Thoracic aorta (tissue), 2 donors: Measurements from ENCODE around the gene SLC28A1. TPM values are rescaled to one million over a fixed set of nuclear protein-coding genes. Genes with fewer than 3 reads are reported as not detected.

Experiments
- ATAC-seq: fragments of 150-250 bp; one replicate; pipeline ENCODE4 v1.8.0; 2017; ENCODE audit warnings: low read depth; ENCODE audit not compliant: insufficient number of reproducible peaks, low FRiP score
- DNase-seq: peaks from one replicate; pipeline ENCODE4 v3.0.0-alpha.2; 2020; ENCODE audit warnings: low spot score
- H3K27ac ChIP-seq, 2 donors: fragments of 200-600 bp; sonication (generic); 1 replicate in 1 of 2; 2 replicates in 1 of 2; pipeline ENCODE4 v1.5.1; 2016; ENCODE audit warnings: mild to moderate bottlenecking in 2 of 2, moderate library complexity in 2 of 2
- H3K27me3 ChIP-seq: fragments of 200-600 bp; sonication (generic); replicated peaks from 2 replicates; pipeline ENCODE4 v1.6.0; 2016; ENCODE audit warnings: mild to moderate bottlenecking; ENCODE audit not compliant: insufficient read depth
- H3K36me3 ChIP-seq: fragments of 200-600 bp; sonication (generic); one replicate; pipeline ENCODE4 v1.5.1; 2016
- H3K4me1 ChIP-seq, 2 donors: fragments of 200-600 bp; sonication (generic); 1 replicate in 1 of 2; 2 replicates in 1 of 2; pipeline versions ENCODE4 v1.5.1 to v1.6.0; 2016; ENCODE audit warnings: low read depth in 2 of 2, mild to moderate bottlenecking in 1 of 2; ENCODE audit not compliant: control insufficient read depth in 1 of 2
- H3K4me3 ChIP-seq: fragments of 200-600 bp; sonication (generic); 2 replicates; pipeline ENCODE4 v1.5.1; 2016; ENCODE audit warnings: mild to moderate bottlenecking
- H3K9me3 ChIP-seq: fragments of 200-600 bp; sonication (generic); 2 replicates; pipeline ENCODE4 v1.5.1; 2016
- CTCF ChIP-seq: fragments of 200-600 bp; sonication (generic); IDR thresholded peaks from one replicate; pipeline ENCODE4 v1.5.1; 2019; ENCODE audit warnings: antibody characterized with exemption
- total RNA-seq, 2 donors: library from RNA; depleted of rRNA; stranded (reverse); fragments of >200 nt; gene quantifications; one replicate each; pipeline versions ENCODE4 v1.1.0 to v1.2.3, GENCODE V29; 2016

The SLC28A1 gene
- total RNA-seq, 2 donors from 2014 or later: 0.41 to 1.6 TPM

DNA sequence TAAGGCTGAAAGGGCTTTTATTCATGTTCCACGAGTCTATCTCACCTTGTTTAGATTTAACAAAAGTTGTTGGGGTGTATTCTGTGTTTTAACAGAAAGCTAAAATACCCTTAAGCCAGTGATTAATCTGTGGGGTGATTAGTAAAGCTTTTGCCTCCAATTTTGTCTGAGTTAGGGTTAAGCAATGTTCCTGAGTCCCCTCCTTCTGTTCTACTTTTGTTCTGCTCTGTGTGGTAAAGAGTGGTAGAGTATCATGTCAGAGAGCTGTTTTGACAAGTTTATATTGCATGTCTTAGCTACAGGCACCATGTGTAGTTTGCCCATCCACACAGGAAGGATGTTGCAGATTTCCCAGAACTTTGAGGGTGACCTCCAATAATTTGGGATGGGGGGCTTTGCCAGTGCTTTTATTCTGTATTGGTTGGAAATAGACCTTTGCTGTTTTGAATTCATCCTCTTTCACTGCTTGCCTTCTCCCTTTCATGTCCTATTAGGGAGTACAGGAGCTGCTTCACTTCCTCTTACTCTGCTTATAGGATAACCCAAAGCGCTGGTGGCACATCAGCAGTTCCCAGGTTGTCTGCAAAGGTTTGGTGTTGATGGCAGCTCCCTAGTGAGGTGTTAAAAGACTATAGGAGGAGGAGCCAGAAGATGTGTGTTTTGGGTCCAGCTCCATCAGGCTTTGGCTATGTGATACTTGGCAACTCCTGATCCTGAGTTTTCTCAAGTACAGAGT, 104.6 kb downstream of the SLC28A1 start:
- ATAC-seq (no peak), DNase-seq (no peak)
- no peak for TF ChIP-seq CTCF
- H3K4me1 ChIP-seq: peaks cover 20 to 42% of the 10 kb centered on the region in 2 donors
- no peaks in the 10 kb centered on the region for H3K27me3 ChIP-seq
- H3K36me3 ChIP-seq: no peaks in the 10 kb centered on the region
- H3K4me3 ChIP-seq: no peak overlapping the region
- no peaks in the 10 kb centered on the region for H3K9me3 ChIP-seq
- H3K27ac ChIP-seq: no peak overlapping the region

DNA sequence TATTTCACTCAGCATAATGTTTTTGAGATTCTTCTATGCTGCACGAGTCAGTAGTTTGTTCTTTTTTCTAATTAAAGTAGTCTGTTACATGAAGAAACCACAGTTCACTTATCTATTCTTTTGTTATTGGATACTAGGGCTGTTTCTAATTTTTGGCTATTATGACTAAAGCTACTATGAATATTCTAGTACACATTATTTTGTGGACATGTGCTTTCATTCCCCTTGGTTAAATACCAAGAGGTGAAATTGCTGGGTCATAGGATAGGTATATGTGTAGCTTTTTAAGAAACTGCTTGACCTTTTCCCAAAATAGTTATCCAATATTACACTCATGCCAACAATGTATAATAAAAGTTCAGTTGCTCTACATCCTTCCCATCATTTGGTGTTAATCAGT, 106.0 kb downstream of the SLC28A1 start:
- Histone ChIP-seq H3K9me3 (no peaks in the 10 kb centered on the region), H3K36me3 (no peaks in the 10 kb centered on the region), H3K27ac (no peak overlapping the region), H3K27me3 (no peaks in the 10 kb centered on the region), H3K4me1 (peaks cover 16 to 32% of the 10 kb centered on the region in 2 donors), H3K4me3 (no peak overlapping the region)
- DNase-seq: no peak
- TF ChIP-seq CTCF: no peak
- no peak for ATAC-seq

DNA sequence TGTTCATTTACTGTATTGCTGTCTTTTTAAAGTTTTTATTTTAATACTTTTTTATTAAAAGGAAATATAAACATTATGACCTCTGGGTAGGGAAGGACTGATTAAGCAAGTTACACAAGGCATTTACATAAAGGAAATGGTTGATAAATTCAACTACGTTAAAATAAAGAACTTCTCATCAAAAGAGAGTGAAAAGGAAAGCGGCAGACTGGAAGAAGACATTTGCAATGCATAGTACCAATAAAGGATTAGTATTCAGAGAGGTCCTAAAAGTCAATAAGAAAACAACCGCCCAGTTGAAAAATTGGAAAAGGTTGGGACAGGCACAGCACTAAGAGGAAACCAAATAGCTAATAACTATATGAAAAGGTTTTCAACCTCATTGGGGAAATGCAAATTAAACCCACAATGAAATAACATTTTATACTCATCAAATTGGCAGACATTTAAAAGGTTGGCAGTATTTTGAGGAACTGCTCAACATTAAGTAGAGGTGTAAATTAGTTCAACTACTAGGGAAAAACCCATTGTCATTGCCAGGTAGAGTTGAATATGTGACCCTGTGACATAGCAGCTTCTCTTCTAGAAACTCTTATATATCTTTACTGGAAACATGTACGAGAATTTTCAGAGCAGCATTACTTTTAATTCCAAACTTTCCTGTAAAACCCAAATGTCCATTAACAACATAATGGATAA, 106.7 kb downstream of the SLC28A1 start:
- no peak overlapping the region for H3K27ac ChIP-seq
- ATAC-seq (no peak), DNase-seq (no peak)
- TF ChIP-seq CTCF: no peak
- H3K27me3 ChIP-seq: no peaks in the 10 kb centered on the region
- no peaks in the 10 kb centered on the region for H3K36me3 ChIP-seq
- H3K4me3 ChIP-seq: no peak overlapping the region
- no peaks in the 10 kb centered on the region for H3K9me3 ChIP-seq
- peaks cover 16 to 27% of the 10 kb centered on the region in 2 donors for H3K4me1 ChIP-seq

DNA sequence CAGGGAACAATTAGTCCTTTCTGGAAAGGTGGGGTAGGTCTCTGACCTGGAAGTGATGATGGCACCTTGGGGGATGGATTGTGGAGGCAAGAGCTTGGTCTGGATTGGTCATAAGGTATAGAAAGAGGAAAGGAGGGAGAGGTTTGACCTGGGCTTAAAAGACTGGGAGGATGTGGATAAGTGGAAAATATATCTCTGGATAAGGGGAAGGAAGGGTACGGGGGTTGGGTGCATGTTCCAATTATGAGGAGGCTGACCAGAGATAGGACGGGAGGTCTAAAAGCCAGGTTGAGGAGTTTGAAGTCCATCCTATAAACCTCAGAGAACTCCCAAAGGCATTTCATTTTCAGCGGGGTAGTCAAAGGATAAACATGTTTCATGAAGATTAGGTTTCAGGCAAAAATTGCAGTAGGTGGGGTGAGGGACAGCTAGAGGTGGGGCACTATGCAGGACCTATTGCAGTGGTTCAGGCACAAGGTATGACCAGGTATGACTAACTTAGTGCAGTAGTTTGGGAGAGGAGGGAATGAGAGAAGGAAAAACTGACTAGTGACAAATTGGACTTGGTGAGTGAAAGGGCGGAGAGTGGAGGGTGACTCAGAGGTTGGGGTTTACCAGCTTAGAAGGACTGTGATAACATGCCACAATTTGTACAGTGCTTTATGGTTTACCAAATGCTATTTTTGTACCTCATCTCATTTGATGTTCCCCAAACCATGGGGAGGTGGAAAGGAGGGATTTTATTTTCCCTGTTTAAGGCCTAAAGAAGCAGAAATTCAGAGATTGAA, 107.9 kb downstream of the SLC28A1 start:
- TF ChIP-seq CTCF: no peak
- DNase-seq (no peak), ATAC-seq (peak; percentile 87)
- H3K27ac ChIP-seq: peak overlapping the region; percentile 41 to 56
- H3K36me3 ChIP-seq: no peaks in the 10 kb centered on the region
- no peaks in the 10 kb centered on the region for H3K27me3 ChIP-seq
- no peaks in the 10 kb centered on the region for H3K9me3 ChIP-seq
- H3K4me1 ChIP-seq: peaks cover 16 to 27% of the 10 kb centered on the region in 2 donors
- H3K4me3 ChIP-seq: no peak overlapping the region

Other genes with a start within 250 kb of the SLC28A1 start
- gene WDR73, start 230.4 kb upstream of the SLC28A1 start, total RNA-seq: 10 to 100 TPM; 30.7 to 34.3 TPM
- gene NMB, start 226.5 kb upstream of the SLC28A1 start, total RNA-seq: 1 to 10 TPM; 2.9 to 8.0 TPM
- 100 to 1,000 TPM in 1 of 2 donors, 10 to 100 TPM in 1; 97.1 to 122 TPM for gene SEC11A, start 168.5 kb upstream of the SLC28A1 start, total RNA-seq
- gene ZNF592, start 136.1 kb upstream of the SLC28A1 start, total RNA-seq: 10 to 100 TPM; 24.4 to 26.7 TPM
- 10 to 100 TPM; 56.9 to 81.1 TPM for gene ALPK3, start 67.3 kb upstream of the SLC28A1 start, total RNA-seq
- gene PDE8A, start 97.2 kb downstream of the SLC28A1 start, total RNA-seq: 10 to 100 TPM; 35.1 to 43.7 TPM